Activated naive CD4-positive, alpha-beta T cell treated with anti-CD3 and anti-CD28 coated beads, Interleukin-2, amount 50 U/mL, for 16 hours (primary cell): ENCODE results near the gene GAS1.

Experiments used
- DNase-seq: peaks from one replicate; pipeline ENCODE4 v3.0.0-alpha.2; 2020

GAS1 gene

DNA sequence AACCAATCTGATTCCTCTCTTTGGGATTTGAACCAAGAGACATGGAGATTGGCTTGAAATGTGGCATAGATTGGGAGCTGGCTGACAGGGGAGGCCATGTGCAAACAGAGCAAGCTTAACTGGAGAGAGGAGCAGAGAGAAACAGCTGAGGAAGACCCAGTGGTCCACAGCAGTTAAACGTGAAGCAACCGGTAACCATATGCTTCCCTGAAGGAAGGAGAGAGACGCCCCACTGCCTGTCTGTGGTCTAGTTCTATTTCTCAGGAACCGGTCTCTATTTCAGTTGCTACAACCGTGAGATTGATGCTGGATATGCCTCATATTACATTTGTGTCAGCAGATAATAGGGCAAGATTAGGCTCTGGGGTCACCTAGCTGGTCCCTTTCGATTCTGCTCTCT is 13.6 kb upstream of the GAS1 start:
- no peak for DNase-seq

DNA sequence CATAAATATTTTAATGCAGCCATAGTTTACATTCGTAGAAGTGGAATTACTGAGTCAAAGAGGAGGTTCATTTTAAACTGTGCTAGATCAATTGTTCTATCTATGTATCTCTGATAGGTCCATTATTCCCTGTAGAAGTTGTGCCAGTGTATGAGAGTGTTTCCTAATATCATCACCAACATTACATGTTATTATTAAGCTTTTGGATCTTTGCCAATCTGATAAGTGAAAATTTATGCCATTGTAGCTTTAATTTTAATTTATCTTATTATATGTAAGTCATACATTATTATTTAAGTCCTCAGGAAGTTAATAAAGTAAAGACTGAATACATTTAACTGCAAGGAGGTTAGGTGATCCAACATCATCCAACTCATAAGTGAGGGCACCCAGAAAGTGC is 10.9 kb upstream of the GAS1 start:
- no peak for DNase-seq

GRCh38 chr9:86955561-86955960 is 8.3 kb upstream of the GAS1 start:
- DNase-seq = no peak

- no peak for DNase-seq
Observed at GRCh38 chr9:86955042-86955441, 7.7 kb upstream of the GAS1 start.

DNA sequence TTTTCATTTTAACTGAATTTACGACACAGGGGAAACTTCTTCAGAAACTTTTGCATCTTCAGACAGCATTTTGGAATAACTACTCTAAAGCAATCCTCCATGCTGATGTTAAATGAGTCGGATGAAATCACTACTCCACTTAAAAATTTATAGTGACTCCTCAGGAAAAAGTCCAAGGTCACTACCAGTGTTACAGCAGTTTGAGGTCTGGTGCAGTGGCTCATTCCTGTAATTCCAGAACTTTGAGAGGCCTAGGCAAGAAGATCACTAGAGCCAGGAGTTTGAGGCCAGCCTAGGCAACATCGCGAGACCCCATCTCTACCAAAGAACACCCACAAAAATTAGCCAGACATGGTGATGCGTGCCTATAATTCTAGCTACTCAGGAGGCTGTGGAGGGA is 5.9 kb upstream of the GAS1 start:
- DNase-seq = no peak

DNA sequence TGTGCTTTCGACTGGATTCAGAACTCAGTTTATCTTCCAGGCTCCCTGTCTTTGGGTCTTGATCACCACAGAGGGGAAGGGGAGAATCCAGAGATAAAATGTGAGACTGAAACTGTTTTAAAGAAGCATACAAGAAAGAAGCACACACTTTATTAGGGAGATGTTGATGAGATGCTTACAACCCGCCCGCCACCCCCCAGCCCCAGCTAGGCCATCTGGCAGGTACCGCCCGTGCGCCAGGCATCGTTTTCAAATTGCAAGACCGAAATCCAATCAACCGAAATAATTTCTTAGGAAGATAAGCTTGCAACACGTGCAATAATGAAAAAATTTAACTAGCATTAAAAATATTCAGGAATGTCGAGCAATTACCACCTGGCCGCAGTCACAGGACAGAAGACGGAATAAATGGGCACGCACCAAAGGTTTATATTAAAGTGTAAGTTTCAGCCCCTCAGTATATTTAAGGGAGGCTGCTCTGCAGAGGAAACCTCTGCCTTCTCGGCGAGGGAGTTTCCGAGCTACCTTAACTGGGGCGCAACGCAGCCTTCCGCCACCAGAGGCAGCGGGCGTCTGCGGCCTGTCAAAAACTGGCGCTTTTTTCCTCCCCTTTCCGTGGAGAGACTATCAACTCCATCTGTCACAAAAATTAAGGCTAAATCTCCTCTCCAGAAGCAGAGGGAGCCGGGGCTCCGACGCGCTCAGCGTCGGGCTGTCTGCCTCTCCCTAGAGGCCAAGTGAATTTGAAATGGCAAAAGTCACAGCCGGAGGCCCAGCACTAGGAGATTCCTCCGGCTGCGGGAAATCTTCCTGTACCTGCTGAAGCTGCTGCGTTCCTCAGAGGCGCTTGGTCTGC is 996 bp upstream of the GAS1 start:
- peak; percentile 77 for DNase-seq

- DNase-seq = peak; percentile 74
Observed at GRCh38 chr9:86946201-86947145, 833 bp downstream of the GAS1 start.

DNA sequence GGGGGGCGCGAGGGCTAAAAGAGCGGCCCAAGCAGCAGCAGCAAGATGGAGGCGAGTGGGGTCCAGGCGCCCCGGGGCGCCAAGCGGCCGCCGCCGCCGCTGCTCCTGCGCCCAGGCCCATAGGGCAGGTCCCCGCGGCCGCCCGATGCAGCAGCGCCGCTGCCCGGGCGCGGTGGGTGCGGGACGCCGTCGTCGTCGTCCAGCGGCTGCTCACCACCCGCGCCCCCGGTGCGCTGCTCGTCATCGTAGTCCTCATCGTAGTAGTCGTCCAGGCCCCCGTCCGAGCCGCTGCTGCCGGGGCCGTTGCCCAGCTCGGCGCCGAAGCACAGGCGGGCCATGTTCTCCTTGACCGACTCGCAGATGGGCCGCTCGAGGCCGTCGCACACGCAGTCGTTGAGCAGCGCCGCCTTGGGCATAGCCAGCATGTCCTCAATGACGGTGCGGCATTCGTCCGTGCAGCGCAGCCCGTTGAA is 1.5 kb downstream of the GAS1 start:
- DNase-seq = no peak

- DNase-seq = no peak
Observed at GRCh38 chr9:86944796-86945727, 2.2 kb downstream of the GAS1 start.

- no peak for DNase-seq
Observed at GRCh38 chr9:86943201-86944113, 3.8 kb downstream of the GAS1 start.

- no peak for DNase-seq
Observed at GRCh38 chr9:86942281-86943200, 4.8 kb downstream of the GAS1 start.

- no peak for DNase-seq
Observed at GRCh38 chr9:86941197-86941596, 6.1 kb downstream of the GAS1 start.

DNA sequence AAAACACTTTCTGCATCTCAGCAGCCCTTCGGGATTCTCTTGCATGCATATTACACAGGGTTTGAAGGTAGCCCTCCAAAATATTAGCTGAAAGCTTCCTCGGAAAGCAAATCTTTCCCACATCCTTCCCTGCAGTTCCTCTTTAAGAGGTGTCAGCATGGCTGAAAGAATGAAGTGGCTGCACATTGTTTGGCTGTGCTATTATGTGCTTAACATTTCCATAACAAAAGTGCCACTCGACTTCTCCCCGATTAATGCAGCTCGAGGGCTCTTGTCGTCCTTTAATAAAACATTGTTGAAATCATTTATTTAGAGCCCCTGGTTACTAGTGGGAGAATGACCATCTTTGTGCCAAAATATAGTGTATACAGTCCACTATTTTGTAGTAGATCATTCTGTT is 6.5 kb downstream of the GAS1 start:
- no peak for DNase-seq

DNA sequence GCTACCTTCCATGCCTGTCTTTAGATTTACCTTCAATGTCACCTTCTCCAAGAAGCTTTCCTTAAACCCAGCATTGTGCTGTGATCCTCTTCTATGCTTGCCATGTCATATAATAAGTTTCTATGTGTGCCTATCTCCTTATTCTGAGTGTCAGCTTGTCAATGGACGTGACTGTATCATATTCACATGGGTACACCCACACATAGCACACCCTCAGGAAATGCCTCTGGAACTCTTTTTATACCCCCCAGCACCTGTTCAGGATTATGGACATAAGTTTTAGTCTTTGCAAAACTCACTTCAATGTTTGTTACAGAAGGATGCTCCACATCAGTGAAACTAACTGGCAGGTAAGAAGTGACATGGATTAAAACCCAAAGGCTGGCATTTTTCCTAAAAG is 7.4 kb downstream of the GAS1 start:
- no peak for DNase-seq

DNA sequence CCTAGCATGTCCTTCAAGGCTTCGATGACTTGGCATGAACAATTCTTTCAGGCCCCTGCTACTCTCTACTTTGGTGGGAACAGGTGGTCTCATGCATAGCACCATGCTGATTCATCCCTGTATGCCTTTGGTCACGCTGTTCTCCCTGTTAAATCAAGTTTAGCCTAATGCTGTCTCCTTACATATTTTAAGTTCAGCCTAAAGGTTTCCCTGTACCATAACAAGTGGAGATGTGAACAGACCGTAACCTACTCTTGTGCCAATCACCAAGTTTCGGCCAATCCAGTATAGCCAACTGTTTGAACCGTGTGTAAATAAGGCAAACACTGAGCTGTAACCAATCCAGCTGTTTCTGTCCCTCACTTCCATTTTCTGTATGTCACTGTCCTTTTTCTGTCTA is 8.0 kb downstream of the GAS1 start:
- no peak for DNase-seq

DNA sequence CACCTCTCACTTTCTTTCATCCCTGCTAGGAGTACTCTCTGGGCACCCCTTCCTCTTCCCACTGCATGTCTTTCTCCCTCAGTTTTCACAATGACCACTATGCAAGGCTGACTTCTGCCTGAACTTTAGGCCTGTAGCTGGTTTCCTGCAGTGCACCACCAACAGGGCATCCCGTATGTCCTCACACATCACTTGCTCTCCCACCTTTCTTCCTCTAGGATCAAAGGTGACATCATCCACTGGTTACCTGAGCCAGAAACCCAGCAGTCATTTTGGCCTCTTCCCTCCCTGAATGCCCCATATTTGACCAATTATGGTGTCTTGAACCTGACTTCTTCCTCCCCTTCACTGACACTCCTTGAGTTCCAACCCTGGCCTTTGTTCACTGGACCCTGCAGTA is 8.5 kb downstream of the GAS1 start:
- DNase-seq = no peak

DNA sequence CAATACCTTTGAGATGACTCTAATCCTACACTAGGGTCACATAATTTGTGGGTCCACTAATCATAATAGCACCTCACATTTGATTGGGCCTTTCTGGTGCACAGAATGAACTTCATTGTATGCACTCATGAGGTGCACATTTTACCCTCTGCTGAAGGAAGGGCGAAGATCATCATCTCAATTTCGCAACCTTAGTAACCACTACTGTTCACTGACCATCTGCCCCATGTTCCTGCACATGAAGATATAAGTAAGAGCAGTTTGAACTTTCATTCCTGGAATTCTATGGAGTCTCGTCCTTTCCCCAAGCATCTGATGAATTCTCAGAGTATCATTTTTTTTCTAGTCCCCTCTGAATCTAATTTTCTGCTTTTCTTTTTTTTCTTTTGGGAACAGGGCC is 21.2 kb downstream of the GAS1 start:
- DNase-seq = no peak

DNA sequence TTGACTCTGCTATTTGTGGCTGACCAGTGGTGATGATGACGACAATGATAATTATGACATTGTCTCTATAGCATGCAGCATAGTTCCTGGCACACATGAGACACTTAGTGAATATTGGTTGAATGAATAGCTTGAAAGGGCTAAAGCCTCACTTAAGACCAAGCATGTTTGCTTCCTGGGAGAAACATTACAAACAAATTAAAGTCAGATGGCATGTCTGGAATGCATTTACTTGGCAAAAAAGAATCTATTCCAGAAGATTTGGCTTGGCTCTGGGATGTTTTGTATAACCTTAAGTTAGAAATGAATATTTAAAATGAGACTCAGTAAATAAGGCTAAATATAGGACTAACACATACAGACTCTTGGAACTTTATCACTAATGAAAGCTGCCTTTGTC is 21.6 kb downstream of the GAS1 start:
- no peak for DNase-seq

DNA sequence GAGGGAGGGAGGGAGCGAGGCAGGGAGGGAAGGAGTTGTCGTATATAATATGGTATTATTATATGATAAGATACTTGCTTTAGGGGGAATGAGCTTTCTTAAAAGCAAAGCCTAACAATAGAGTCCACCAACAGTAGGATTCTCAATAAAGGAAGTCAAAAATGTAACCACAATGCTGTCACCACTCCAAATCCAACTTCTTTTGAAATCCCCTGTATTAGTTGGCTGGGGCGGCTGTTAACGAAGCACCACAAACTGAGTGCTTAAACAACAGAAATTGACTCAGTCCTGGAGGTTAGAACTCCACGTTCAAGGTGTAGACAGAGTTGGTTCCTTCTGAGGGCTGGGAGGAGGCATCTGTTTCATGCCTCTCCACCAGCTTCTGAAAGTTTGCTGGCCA is 23.1 kb downstream of the GAS1 start:
- no peak for DNase-seq

DNA sequence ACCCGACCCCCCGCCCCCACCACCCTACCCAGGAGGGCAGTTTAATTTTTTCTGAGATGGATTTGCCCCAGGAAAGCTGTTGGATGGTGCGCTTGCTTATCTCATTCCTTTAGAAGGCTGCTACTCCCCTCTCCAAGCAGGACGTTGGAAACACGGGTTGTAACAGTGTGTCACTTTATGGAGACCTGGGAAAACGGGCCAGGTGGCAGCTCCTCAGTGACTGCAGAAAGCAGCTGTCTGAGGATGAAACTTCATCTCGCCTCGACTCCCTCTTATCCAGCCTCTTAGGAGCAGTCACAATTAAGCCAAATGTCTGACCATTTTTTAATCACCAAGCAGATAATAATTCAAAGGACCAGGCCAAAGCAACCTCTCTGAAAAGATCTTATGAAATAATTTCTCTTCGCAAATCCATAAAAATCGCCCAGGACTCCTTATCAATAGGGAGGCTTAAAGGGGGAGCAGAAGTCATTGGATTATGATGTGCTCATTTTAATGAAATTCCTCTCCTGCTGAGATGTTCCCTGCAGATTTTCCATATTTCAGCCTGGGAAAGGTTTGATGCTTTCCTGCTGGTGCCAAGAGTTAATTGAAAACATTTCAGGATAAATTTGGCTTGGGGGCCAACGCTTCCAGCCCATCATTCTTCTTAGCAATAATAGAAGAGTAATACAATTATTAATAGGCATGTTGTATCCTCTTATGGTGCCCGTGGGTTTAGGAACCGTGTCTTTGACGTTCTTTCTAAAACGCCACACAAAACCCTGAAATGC is 26.0 kb downstream of the GAS1 start:
- DNase-seq = no peak
